Cardiac fibroblast (primary cell): ENCODE measurements around the gene IL6.
"Not testable (repeated sequence)": the region's sequence is repeated elsewhere in the genome, so short reads cannot be mapped to it uniquely, and the experiment has no call there.

ENCODE experiments used
- DNase-seq, 2 donors: peaks; one replicate each; pipeline versions ENCODE4 v3.0.0 to v3.0.0-alpha.2; 2010; ENCODE audit warnings: low read depth in 2 of 2
- H3K4me3 ChIP-seq, 2 donors: replicated peaks in 1 of 2; 1 replicate in 1 of 2; 2 replicates in 1 of 2; pipeline ENCODE4 v1.5.1; 2011; ENCODE audit warnings: low read depth in 2 of 2, low read length in 2 of 2, mild to moderate bottlenecking in 2 of 2, moderate library complexity in 1 of 2
- CTCF ChIP-seq: IDR thresholded peaks from one replicate; pipeline ENCODE4 v1.5.1; 2011; ENCODE audit warnings: low read depth, mild to moderate bottlenecking, low read length, inconsistent platforms

Gene IL6

GRCh38 chr7:22776964-22777363 lies 50.0 kb downstream of the IL6 start:
- no peak overlapping the region for H3K4me3 ChIP-seq
- no peak for DNase-seq
- no peak for TF ChIP-seq CTCF

GRCh38 chr7:22779730-22780323 lies 52.8 kb downstream of the IL6 start:
- H3K4me3 ChIP-seq, DNase-seq: not testable (repeated sequence)

GRCh38 chr7:22781230-22781711 lies 54.3 kb downstream of the IL6 start:
- no peak overlapping the region for H3K4me3 ChIP-seq
- no peak for TF ChIP-seq CTCF

More at GRCh38 chr7:22781230-22781711, 54.3 kb downstream of the IL6 start:
- peak; percentile 76 to 91 for DNase-seq
